ENCODE data around the gene FHOD3. TPM values are rescaled to one million over a fixed set of nuclear protein-coding genes. Genes with fewer than 3 reads are reported as not detected.

Gene FHOD3
- total and polyA plus RNA-seq, 11 donors: 109 to 532 (median 262) TPM

- H3K27me3 ChIP-seq: no peaks in the 10 kb centered on the region
- no peak overlapping the region for H3K27ac ChIP-seq
- WGBS, 4 donors: 90 to 92% (median 91%) methylated on average over 3 of the region's 3 CpGs
- no peaks in the 10 kb centered on the region for H3K9me3 ChIP-seq
- intact Hi-C loops (cut with DNase I): no loop called here
- ATAC-seq: no peak
- H3K4me3 ChIP-seq: no peak overlapping the region
- no peak for TF ChIP-seq POLR2A (IDR thresholded peaks at IDR 0.05)
- no peak for TF ChIP-seq CTCF (IDR thresholded peaks at IDR 0.05)
- H3K4me1 ChIP-seq: no peaks in the 10 kb centered on the region
- no peak for DNase-seq
- H3K36me3 ChIP-seq: peaks cover 0 to 91% (median 71%) of the 10 kb centered on the region in 9 donors
Measured at GRCh38 chr18:36798738-36799473, 501.4 kb downstream of the FHOD3 start.

- H3K36me3 ChIP-seq: peaks cover 0 to 74% (median 39%) of the 10 kb centered on the region in 9 donors
- no peak overlapping the region for H3K27ac ChIP-seq
- no peak for TF ChIP-seq POLR2A (IDR thresholded peaks at IDR 0.05)
- TF ChIP-seq CTCF (IDR thresholded peaks at IDR 0.05): no peak
- no peaks in the 10 kb centered on the region for H3K27me3 ChIP-seq
- H3K4me1 ChIP-seq: peaks cover 0 to 7% (median 1%) of the 10 kb centered on the region in 12 donors
- intact Hi-C loops (cut with DNase I): loop anchor here in 6 of 10 donors (5.0 to 10.0 kb wide), 5 partner anchors 33 to 710 kb away; no protein-coding TSS in a partner anchor
- H3K9me3 ChIP-seq: no peaks in the 10 kb centered on the region
- no peak for DNase-seq
- ATAC-seq: no peak
- WGBS, 4 donors: 97 to 100% (median 97%) methylated on average over 2 of the region's 2 CpGs
- H3K4me3 ChIP-seq: no peak overlapping the region
Measured at GRCh38 chr18:36805105-36805504, 507.6 kb downstream of the FHOD3 start.

- H3K27ac ChIP-seq: no peak overlapping the region
- no peaks in the 10 kb centered on the region for H3K9me3 ChIP-seq
- WGBS, 4 donors: 76 to 88% (median 84%) methylated on average over 2 of the region's 2 CpGs
- no peaks in the 10 kb centered on the region for H3K27me3 ChIP-seq
- intact Hi-C loops (cut with DNase I): loop anchor here in 7 of 10 donors (1.0 to 10.0 kb wide), 8 partner anchors 36 to 714 kb away; no protein-coding TSS in a partner anchor
- peaks cover 0 to 48% (median 24%) of the 10 kb centered on the region in 9 donors for H3K36me3 ChIP-seq
- DNase-seq: no peak
- TF ChIP-seq POLR2A (IDR thresholded peaks at IDR 0.05) (no peak), CTCF (IDR thresholded peaks at IDR 0.05) (no peak)
- ATAC-seq: no peak
- H3K4me3 ChIP-seq: no peak overlapping the region
- H3K4me1 ChIP-seq: peaks cover 0 to 20% (median 5%) of the 10 kb centered on the region in 12 donors
Measured at GRCh38 chr18:36808681-36809080, 511.2 kb downstream of the FHOD3 start.

- Histone ChIP-seq H3K4me1 (peaks cover 0 to 22% (median 6%) of the 10 kb centered on the region in 12 donors), H3K4me3 (no peak overlapping the region), H3K36me3 (peaks cover 0 to 45% (median 14%) of the 10 kb centered on the region in 9 donors), H3K9me3 (no peaks in the 10 kb centered on the region), H3K27ac (no peak overlapping the region), H3K27me3 (no peaks in the 10 kb centered on the region)
- DNase-seq (peak in 2 of 5 donors; percentile 21 to 29), ATAC-seq (peak in 3 of 4 donors; percentile 77 to 83 (median 80))
- intact Hi-C loops (cut with DNase I): loop anchor here in 8 of 10 donors (1.0 to 10.0 kb wide), 8 partner anchors 37 to 715 kb away; no protein-coding TSS in a partner anchor
- TF ChIP-seq CTCF (IDR thresholded peaks at IDR 0.05) (peak; percentile 70 to 88 (median 81)), POLR2A (IDR thresholded peaks at IDR 0.05) (no peak)
- WGBS, 4 donors: 39 to 46% (median 42%) methylated on average over 6 of the region's 6 CpGs
Measured at GRCh38 chr18:36809590-36810381, 512.3 kb downstream of the FHOD3 start.
